ENCODE measurements around the gene TPO. TPM values are rescaled to one million over a fixed set of nuclear protein-coding genes. Genes with fewer than 3 reads are reported as not detected.

The TPO gene
- polyA plus RNA-seq, 1 donor from 2014 or later = not detected

GRCh38 chr2:1584051-1584531 lies 170.8 kb downstream of the TPO start:
- no peak overlapping the region for H2AFZ ChIP-seq (ENCODE audit: low read depth, low read length)
- TF ChIP-seq, protein P1, sequence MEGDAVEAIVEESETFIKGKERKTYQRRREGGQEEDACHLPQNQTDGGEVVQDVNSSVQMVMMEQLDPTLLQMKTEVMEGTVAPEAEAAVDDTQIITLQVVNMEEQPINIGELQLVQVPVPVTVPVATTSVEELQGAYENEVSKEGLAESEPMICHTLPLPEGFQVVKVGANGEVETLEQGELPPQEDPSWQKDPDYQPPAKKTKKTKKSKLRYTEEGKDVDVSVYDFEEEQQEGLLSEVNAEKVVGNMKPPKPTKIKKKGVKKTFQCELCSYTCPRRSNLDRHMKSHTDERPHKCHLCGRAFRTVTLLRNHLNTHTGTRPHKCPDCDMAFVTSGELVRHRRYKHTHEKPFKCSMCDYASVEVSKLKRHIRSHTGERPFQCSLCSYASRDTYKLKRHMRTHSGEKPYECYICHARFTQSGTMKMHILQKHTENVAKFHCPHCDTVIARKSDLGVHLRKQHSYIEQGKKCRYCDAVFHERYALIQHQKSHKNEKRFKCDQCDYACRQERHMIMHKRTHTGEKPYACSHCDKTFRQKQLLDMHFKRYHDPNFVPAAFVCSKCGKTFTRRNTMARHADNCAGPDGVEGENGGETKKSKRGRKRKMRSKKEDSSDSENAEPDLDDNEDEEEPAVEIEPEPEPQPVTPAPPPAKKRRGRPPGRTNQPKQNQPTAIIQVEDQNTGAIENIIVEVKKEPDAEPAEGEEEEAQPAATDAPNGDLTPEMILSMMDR (IDR thresholded peaks at IDR 0.05; ENCODE audit: poor library complexity, severe bottlenecking) = no peak
- TF ChIP-seq POLR2AphosphoS5 (IDR thresholded peaks at IDR 0.05) (no peak), EZH2 (IDR thresholded peaks at IDR 0.05; ENCODE audit: borderline replicate concordance, insufficient read depth, low read length, poor library complexity, severe bottlenecking) (no peak), MXI1 (conservative IDR thresholded peaks at IDR 0.05; ENCODE audit: poor library complexity, severe bottlenecking) (no peak), RAD21 (conservative IDR thresholded peaks at IDR 0.05) (no peak), TAF1 (IDR thresholded peaks at IDR 0.05; ENCODE audit: low read depth) (no peak), SMC3 (conservative IDR thresholded peaks at IDR 0.05; ENCODE audit: poor library complexity) (no peak), EP300 (conservative IDR thresholded peaks at IDR 0.05; ENCODE audit: poor library complexity, severe bottlenecking) (no peak)
- TF ChIP-seq, protein P2, sequence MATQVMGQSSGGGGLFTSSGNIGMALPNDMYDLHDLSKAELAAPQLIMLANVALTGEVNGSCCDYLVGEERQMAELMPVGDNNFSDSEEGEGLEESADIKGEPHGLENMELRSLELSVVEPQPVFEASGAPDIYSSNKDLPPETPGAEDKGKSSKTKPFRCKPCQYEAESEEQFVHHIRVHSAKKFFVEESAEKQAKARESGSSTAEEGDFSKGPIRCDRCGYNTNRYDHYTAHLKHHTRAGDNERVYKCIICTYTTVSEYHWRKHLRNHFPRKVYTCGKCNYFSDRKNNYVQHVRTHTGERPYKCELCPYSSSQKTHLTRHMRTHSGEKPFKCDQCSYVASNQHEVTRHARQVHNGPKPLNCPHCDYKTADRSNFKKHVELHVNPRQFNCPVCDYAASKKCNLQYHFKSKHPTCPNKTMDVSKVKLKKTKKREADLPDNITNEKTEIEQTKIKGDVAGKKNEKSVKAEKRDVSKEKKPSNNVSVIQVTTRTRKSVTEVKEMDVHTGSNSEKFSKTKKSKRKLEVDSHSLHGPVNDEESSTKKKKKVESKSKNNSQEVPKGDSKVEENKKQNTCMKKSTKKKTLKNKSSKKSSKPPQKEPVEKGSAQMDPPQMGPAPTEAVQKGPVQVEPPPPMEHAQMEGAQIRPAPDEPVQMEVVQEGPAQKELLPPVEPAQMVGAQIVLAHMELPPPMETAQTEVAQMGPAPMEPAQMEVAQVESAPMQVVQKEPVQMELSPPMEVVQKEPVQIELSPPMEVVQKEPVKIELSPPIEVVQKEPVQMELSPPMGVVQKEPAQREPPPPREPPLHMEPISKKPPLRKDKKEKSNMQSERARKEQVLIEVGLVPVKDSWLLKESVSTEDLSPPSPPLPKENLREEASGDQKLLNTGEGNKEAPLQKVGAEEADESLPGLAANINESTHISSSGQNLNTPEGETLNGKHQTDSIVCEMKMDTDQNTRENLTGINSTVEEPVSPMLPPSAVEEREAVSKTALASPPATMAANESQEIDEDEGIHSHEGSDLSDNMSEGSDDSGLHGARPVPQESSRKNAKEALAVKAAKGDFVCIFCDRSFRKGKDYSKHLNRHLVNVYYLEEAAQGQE (IDR thresholded peaks at IDR 0.05; ENCODE audit: borderline replicate concordance) = no peak
- no peaks in the 10 kb centered on the region for H3K9me2 ChIP-seq (ENCODE audit: insufficient read depth, low read length)
- H3K4me3 ChIP-seq (ENCODE audit: low read length) = no peak overlapping the region
- H3K9me3 ChIP-seq (ENCODE audit: low read length) = no peaks in the 10 kb centered on the region
- H3K27me3 ChIP-seq (ENCODE audit: insufficient read depth, low read depth, low read length) = no peaks in the 10 kb centered on the region
- H3K9ac ChIP-seq (ENCODE audit: low read length) = no peak overlapping the region
- H3K27ac ChIP-seq (ENCODE audit: low read length) = no peak overlapping the region
- H3K36me3 ChIP-seq (ENCODE audit: insufficient read depth, low read length) = no peaks in the 10 kb centered on the region
- H3K79me2 ChIP-seq (replicated peaks; ENCODE audit: insufficient read depth, low read length) = no peaks in the 10 kb centered on the region
- no peaks in the 10 kb centered on the region for H3F3A ChIP-seq (ENCODE audit: insufficient read depth, low read length, poor library complexity, severe bottlenecking)
- no peaks in the 10 kb centered on the region for H4K20me1 ChIP-seq (ENCODE audit: insufficient read depth)
- H3K4me2 ChIP-seq (ENCODE audit: low read length) = no peak overlapping the region

- Histone ChIP-seq H3K4me3 (ENCODE audit: low read length) (no peak overlapping the region), H3K9me2 (ENCODE audit: insufficient read depth, low read length) (no peaks in the 10 kb centered on the region), H3F3A (ENCODE audit: insufficient read depth, low read length, poor library complexity, severe bottlenecking) (no peaks in the 10 kb centered on the region), H3K4me2 (ENCODE audit: low read length) (no peak overlapping the region), H3K27me3 (ENCODE audit: insufficient read depth, low read depth, low read length) (no peaks in the 10 kb centered on the region), H3K79me2 (replicated peaks; ENCODE audit: insufficient read depth, low read length) (no peaks in the 10 kb centered on the region), H3K9ac (ENCODE audit: low read length) (no peak overlapping the region), H3K9me3 (ENCODE audit: low read length) (no peaks in the 10 kb centered on the region), H3K36me3 (ENCODE audit: insufficient read depth, low read length) (no peaks in the 10 kb centered on the region), H3K27ac (ENCODE audit: low read length) (no peak overlapping the region), H4K20me1 (ENCODE audit: insufficient read depth) (no peaks in the 10 kb centered on the region), H2AFZ (ENCODE audit: low read depth, low read length) (no peak overlapping the region)
- TF ChIP-seq, protein P2 (IDR thresholded peaks at IDR 0.05; ENCODE audit: borderline replicate concordance) = no peak
- TF ChIP-seq POLR2AphosphoS5 (IDR thresholded peaks at IDR 0.05) (no peak), TAF1 (IDR thresholded peaks at IDR 0.05; ENCODE audit: low read depth) (no peak), EP300 (conservative IDR thresholded peaks at IDR 0.05; ENCODE audit: poor library complexity, severe bottlenecking) (no peak), RAD21 (conservative IDR thresholded peaks at IDR 0.05) (no peak), EZH2 (IDR thresholded peaks at IDR 0.05; ENCODE audit: borderline replicate concordance, insufficient read depth, low read length, poor library complexity, severe bottlenecking) (no peak)
Observed at GRCh38 chr2:1584691-1585485, 171.6 kb downstream of the TPO start.
